Endothelial cell of umbilical vein (primary cell): ENCODE measurements around the gene FNIP1.

Experiments
- MYC ChIP-seq: IDR thresholded peaks from one replicate; pipeline ENCODE4 v1.6.1; 2011; ENCODE audit warnings: mild to moderate bottlenecking, low read depth, low read length
- POLR2A ChIP-seq: IDR thresholded peaks from 2 replicates; pipeline ENCODE4 v1.6.1; 2012; ENCODE audit warnings: low read depth, mild to moderate bottlenecking, control low read depth, low read length
- POLR2AphosphoS5 ChIP-seq: IDR thresholded peaks from 2 replicates; pipeline ENCODE4 v1.6.1; 2012; ENCODE audit warnings: low read depth, mild to moderate bottlenecking, control low read depth, low read length, moderate library complexity; ENCODE audit not compliant: insufficient read depth
- TF ChIP-seq, protein P1 (sequence below): IDR thresholded peaks from 2 replicates; pipeline ENCODE4 v1.6.1; 2011; ENCODE audit not compliant: insufficient read depth, insufficient read length
- TF ChIP-seq, protein P2 (sequence below), 2 donors: IDR thresholded peaks; 1 replicate in 1 of 2; 2 replicates in 1 of 2; pipeline ENCODE4 v1.5.1; 2011; ENCODE audit warnings: low read length in 2 of 2, mild to moderate bottlenecking in 2 of 2, moderate library complexity in 2 of 2, control low read depth in 1 of 2, inconsistent platforms in 1 of 2, low read depth in 1 of 2; ENCODE audit not compliant: insufficient read depth in 1 of 2; ENCODE audit errors: extremely low read depth in 1 of 2

DNA sequence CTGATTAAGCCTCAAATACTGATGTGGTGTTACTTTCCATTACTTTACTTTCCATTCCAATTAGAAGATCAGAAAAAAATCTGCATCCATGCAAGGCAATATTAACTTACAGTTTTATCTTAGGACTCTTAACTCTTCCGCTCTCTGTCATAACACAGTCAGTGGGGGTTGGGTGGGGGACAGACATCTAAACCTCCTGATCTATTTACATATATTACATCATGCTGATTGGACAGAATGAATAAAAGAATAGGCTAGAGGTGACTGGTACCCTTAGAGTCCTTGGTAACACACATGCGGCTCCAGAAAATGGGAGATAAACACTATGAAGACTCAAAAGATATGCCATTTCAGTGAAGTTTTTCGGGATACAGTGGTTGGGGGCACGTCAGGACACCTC lies 189.4 kb downstream of the FNIP1 start:
- TF ChIP-seq POLR2AphosphoS5: no peak
- TF ChIP-seq MYC: no peak
- TF ChIP-seq, protein P1, sequence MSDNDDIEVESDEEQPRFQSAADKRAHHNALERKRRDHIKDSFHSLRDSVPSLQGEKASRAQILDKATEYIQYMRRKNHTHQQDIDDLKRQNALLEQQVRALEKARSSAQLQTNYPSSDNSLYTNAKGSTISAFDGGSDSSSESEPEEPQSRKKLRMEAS: no peak
- TF ChIP-seq, protein P2, sequence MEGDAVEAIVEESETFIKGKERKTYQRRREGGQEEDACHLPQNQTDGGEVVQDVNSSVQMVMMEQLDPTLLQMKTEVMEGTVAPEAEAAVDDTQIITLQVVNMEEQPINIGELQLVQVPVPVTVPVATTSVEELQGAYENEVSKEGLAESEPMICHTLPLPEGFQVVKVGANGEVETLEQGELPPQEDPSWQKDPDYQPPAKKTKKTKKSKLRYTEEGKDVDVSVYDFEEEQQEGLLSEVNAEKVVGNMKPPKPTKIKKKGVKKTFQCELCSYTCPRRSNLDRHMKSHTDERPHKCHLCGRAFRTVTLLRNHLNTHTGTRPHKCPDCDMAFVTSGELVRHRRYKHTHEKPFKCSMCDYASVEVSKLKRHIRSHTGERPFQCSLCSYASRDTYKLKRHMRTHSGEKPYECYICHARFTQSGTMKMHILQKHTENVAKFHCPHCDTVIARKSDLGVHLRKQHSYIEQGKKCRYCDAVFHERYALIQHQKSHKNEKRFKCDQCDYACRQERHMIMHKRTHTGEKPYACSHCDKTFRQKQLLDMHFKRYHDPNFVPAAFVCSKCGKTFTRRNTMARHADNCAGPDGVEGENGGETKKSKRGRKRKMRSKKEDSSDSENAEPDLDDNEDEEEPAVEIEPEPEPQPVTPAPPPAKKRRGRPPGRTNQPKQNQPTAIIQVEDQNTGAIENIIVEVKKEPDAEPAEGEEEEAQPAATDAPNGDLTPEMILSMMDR (IDR thresholded peaks at IDR 0.05; ENCODE audit: extremely low read depth in 1 of 2, insufficient read depth in 1 of 2, low read depth in 1 of 2, low read length in 2 of 2): no peak
- no peak for TF ChIP-seq POLR2A
